GM19193 (cell line): ENCODE results near the gene RPN1.

ENCODE experiments used
- POLR2A ChIP-seq: IDR thresholded peaks from 4 replicates; pipeline ENCODE4 v1.6.1; 2011; ENCODE audit not compliant: insufficient read depth, insufficient read length; ENCODE audit errors: extremely low read depth

The RPN1 gene

DNA sequence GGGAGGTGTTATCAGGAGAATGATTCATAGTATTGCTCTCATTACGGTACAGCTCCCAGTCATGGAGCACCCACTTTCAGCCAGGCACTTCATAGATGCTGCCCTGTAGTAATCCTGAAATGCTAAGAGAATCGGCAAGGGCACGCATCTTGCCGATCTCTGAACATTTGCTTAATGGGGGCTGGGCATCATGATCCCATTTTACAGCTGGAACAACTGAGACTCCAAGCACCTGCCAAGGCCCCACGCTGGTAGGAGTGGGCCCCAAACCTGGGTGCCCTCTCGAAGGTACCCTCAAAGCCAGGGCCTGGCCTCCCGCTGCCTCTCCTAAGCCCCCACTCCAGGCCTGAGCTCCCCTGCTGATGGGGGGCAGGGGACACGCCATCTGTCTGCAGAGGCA lies 47.3 kb downstream of the RPN1 start:
- no peak for TF ChIP-seq POLR2A

DNA sequence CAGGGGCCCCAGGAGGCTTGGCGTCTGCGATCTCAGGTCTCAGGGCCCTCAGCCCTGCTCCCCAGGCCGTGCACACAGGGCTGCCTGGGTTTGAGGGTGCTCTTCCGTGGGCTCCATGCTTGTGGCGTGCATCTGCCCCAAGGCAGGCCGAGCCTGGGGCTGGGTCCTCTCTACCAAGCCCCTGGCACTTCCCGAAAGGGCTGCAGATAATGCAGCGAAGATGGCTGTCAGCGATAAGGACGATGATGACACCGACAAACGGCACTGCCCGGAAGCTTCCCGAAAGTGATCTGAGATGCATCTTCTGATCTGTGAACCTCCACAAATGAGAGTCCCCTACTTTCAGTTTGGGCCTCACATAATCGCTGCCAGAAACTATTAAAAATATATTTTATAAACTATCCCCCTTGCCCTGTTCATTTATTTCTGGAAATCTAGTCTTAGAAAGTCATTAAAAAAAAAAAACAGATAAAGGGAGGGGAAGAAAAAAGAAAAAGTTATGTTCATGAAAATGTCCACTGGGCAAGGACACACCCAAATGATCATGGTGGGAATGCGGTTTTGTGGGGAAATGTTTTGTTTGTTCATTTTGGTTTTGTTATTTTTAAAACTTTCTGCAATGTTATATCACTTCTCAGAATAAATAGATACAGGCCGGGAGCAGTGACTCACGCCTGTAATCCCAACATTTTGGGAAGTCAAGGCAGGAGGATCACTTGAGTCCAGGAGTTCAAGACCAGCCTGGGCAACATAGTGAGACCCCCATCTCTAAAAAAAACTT lies 51.5 kb downstream of the RPN1 start:
- TF ChIP-seq POLR2A, result no peak

DNA sequence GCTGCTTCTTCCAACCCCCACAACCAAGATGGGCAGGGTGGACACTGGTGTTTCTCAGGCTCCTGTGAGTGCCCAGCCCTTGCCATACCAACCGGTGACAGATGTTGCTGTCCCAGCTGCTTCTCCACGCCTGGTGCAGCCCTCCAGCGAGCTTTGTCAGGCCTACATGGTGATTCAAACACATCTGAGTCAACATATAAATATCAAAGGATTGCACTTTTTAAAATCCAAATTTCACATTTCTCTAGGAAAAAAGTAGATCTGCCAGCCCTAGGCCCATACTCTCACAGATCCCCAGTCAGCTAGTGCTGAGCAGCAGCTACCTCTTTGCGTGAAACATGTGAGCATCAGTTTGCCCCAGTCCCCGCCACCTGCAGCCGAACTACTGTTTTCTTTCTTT lies 52.7 kb downstream of the RPN1 start:
- TF ChIP-seq POLR2A, result no peak

DNA sequence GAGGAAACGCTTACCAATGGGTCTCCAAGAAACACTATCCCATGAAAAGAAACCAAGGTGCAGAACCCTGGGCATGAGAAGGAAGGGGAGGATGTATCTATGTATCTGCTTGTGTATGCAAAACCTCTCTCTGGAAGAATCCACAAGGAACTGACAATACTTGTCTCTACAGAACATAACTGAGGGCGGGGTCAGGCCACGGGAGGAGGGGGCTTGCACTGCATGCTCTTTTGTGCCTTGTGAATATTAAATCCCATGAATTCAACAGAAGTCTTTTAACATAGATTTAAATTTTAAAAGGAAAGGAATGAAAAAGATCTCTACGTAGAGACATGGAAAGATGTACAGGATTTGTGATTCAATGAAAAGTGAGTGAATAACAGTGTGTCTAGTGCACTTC lies 57.8 kb downstream of the RPN1 start:
- no peak for TF ChIP-seq POLR2A

DNA sequence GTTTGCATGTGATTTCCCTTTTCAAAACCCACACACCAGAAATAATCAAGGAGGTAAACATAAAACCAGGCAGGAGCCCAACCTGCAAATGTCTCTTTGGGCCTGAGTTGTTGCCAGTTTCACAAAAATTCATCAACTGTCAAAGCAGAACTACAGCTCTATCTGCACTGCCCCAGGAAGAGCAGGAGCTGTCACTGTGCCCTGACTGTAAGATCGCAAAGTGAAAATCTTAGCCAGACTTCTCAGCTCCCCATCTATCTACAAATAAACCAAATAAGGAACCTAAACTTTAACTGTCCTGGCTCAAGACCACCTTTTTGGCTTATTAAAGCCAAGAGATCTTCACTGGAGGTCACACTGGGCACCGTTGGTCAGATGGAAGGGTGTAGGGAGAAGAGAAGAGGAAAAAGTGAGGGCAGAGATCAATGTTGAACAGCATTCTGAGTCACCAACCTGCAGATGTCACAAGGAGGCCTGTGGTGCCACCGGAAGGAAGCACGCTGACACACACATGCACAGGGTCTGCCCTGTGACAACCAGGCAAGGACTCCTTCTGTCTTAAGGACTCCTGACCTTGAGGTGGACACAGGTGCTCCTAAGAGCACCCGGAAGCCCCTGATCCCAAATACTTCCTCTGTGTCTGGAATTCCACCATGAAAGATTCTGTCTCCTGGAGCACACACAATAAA lies 58.7 kb downstream of the RPN1 start:
- no peak for TF ChIP-seq POLR2A

DNA sequence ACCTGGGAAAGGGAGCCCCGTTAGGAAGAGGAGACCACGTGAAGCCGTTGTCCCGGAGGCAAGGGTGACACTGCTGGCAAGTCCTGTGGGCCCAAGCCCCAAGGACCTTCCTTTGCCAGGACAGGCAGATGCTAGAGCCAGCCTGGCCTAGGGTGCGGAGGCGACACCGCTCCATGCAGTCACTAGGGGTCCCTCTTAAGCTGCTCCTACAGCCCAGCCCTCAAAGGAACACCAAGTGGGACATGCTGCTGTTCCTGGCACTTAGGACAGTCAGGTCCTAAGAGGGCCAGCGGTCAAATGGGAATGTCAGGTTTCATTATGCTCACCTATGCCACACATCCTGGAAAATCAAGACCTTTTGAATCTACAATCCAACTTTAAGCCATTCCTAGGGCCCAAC lies 59.7 kb downstream of the RPN1 start:
- TF ChIP-seq POLR2A, result no peak

DNA sequence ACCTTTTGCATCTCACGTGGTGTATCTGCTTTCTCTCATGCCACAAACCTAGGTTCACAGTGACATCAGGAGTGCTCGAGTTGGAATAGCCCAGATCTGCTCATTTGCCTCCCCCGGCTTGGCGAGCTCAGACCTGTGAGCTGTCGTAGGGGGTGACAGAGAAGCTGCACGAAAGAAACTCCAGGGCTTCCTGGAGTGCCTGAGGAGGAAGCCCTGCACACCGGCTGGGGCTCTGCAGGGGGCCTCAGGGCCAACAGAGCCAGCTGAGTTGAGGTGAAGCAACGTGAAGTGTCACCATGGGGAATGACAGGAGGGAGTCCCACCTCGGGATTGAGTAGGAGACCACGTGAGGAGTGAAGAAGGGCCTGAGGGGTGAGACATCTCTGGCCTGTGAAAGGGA lies 62.5 kb downstream of the RPN1 start:
- TF ChIP-seq POLR2A, result no peak

DNA sequence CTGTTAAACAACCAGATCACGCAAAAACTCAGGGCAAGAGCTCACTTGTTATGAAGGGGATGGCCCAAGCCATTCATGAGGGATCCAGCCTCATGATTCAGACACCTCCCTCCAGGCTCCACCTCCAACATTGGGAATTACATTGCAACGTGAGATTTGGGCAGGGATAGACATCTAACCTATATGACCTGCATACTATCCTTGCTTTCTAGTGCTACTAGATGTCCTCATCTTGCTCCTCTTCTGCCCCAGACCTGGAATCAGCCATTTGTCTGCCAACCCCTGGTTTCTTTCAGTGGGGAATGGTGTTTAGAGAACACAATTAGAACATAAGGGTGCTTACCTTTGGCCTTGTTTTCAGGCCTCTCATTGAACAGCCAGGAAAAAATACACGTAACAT lies 63.2 kb downstream of the RPN1 start:
- TF ChIP-seq POLR2A, result no peak

DNA sequence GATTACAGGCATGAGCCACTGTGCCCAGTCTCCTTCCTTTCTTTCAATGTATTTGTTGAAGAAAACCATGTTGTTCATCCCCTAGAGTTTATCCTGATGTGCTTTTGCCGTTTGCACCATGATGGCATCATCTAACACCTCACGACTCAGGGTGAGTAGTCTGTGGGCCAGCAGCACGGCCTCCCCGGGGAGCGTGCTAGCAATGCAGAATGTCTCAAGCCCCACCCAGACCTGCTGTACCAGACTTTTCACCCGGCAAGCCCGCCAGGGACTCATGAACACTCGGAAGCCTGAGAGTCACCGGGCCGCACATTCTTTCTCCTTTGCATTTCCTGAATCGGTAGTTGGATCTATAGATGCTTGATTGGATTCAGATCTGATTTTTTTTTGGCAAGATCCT lies 64.6 kb downstream of the RPN1 start:
- no peak for TF ChIP-seq POLR2A

DNA sequence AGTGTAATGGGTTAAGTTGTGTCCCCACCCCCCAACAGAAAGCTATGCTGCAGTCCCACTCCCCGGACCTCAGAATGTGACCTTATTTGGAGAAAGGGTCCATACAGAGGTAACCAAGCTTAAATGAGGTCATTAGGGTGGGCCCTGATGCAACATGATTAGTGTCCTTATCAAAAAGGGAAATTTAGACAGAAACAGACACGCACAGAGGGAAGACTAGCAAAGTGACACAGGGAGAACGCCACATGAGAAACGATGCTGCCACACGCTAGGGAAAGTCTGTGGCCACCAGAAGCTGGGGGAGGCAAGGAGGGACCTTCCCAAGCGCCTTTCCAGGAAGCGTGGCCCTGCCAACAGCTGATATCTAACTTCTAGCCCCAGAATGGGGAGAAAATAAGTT lies 65.4 kb downstream of the RPN1 start:
- TF ChIP-seq POLR2A, result no peak

DNA sequence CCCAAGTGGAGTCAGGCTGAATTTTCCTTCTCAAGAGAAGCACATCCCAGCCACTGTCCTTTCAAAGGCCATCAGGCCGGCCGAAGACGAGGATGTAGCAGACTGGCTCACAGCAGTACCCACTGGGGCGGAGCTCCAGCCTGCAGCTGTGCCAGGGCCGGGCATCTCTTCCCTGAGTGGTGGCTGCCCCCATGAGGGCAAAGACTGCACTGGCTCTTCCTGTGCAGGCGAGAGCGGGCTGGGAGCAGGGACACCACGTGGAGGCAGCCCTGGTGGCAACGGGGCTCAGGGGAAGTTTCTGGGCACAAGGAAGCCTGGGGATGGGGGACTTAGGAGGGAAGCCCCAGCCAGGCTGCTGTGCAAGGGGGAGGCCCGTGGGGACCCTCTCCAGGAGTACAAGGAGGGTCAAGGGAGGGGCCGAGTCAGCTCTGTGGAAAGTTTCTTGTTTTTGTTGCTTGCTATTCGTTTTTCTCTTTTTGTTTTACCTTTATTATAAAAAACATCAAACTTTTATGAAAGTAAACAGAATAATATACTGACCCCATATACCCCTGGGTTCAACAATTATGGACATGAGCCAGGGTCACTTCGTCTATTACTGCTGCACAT lies 66.1 kb downstream of the RPN1 start:
- no peak for TF ChIP-seq POLR2A

DNA sequence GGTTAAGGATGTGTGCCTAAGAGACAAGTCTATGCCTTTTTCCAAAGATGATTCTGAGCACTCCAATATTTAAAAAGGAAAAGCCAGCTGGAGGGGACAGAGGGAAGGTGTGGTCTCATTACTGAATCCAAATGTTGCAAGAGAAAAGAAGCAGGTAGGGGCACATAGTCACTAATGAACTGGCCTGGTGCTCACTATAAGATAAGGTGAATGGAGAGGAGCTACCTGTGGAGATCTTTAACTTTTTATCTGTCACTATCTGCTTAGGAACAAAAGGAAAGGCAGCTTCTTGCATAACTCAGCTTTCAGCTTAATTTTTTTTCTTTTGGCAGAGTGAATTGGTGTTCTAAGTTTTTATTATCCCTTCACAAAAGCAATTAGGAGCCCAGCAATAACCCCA lies 69.1 kb downstream of the RPN1 start:
- no peak for TF ChIP-seq POLR2A

DNA sequence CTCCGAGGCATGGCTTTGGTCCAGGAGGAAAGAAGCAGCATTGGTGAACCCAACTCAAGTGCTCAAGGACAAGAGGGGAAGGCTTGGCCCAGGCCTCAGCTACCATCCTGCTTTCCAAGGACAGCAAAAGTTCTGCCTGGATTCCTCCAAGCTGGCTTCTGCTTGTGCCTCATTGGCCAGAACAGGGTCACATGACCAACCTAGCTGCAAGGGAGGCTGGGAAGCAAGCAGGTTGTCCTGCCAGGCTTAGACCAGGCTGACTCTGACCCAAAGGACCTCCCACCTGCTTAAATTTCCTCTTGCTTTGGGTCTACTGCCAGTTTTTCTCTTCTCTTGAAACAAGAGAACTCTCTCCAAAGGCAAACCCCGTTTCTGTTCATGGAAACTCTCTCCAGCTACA lies 70.7 kb downstream of the RPN1 start:
- no peak for TF ChIP-seq POLR2A

DNA sequence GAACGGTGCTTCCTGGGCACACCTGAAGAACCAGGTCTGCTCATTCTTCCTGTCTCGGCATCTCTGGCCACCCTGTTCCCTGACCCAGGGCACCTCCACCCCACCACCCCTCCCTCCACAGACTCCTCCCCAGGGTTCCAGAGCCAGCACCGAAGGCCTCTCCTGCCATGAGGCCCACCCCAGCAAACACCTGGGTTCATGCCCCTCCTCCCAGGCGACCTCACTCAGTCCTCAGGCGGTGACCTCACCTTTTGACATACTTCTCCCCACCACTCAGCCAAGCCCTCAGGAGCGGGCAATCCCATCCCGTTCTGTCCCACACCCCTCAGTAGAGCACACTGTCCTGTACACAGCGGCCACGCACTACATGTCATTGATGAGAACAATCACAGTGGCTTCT lies 72.3 kb downstream of the RPN1 start:
- no peak for TF ChIP-seq POLR2A

DNA sequence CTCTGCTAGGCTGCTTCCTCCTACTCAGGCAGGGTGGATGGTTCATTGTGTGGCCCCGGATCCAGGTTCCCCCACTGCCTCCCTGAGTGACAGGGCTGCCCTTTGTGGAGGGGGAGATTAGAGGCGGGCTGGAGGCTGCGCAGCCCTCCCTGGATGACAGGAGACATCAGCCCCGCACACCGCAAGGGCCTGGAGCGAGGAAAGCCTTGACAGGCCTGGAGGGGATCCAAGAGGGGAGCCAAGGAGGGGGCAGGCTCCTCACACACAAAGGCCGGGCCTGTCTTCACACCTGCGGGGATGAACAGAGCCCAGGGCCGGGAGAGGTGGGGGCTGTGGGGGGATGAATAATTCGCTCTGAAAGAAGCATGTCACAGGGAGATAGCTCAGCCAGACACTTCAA lies 72.9 kb downstream of the RPN1 start:
- TF ChIP-seq POLR2A, result no peak

DNA sequence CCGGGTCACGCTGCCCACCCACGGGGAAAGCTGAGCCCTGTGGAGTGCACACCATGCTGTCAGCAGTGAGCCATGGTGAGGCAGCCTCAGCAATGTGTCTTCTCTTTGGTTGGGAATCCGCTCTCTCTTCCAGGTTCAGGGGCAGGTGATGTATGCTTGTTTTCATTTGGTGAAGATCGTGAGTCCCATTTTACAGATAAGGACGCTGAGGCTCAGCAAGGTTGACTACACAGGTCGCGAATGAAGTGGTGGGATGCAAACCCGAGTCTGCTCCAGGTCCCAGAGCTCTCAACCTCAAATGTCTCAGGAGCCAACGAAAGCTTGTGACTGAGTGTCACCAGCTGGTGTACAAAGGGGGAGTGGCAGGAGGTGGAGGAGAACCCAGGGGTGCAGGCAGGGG lies 74.3 kb downstream of the RPN1 start:
- no peak for TF ChIP-seq POLR2A
